Measurements from ENCODE around the gene LAGE3. TPM values are rescaled to one million over a fixed set of nuclear protein-coding genes. Genes with fewer than 3 reads are reported as not detected.
"Not testable (repeated sequence)": the region's sequence is repeated elsewhere in the genome, so short reads cannot be mapped to it uniquely, and the experiment has no call there.

The LAGE3 gene
- total RNA-seq, 1 donor from 2014 or later, result 52.5 TPM

- intact Hi-C loops (cut with micrococcal nuclease), result no loop called here
Observed at GRCh38 chrX:154502989-154503388, 23.9 kb upstream of the LAGE3 start.

GRCh38 chrX:154502098-154502497 lies 23.0 kb upstream of the LAGE3 start:
- intact Hi-C loops (cut with micrococcal nuclease), result no loop called here

GRCh38 chrX:154501423-154501822 lies 22.3 kb upstream of the LAGE3 start:
- intact Hi-C loops (cut with micrococcal nuclease), result not testable (repeated sequence)

GRCh38 chrX:154496591-154497137 lies 17.6 kb upstream of the LAGE3 start:
- intact Hi-C loops (cut with micrococcal nuclease), result not testable (repeated sequence)

- intact Hi-C loops (cut with micrococcal nuclease), result no loop called here
Observed at GRCh38 chrX:154495472-154495922, 16.4 kb upstream of the LAGE3 start.

- intact Hi-C loops (cut with micrococcal nuclease), result loop anchor here (5.0 kb wide), 1 partner anchor 97 kb away; the partner anchor contains the start of gene RPL10
Observed at GRCh38 chrX:154494715-154495114, 15.6 kb upstream of the LAGE3 start.

- intact Hi-C loops (cut with micrococcal nuclease), result loop anchor here (1.0 to 5.0 kb wide), 6 partner anchors 11 to 93 kb away; partner anchors contain the start of genes ATP6AP1, FAM3A, IKBKG and LAGE3
Observed at GRCh38 chrX:154490414-154491083, 11.5 kb upstream of the LAGE3 start, which contains the start of gene SLC10A3. TSS of gene SLC10A3 (minus strand) at chrX:154490629. CDS start at chrX:154488940, 1,689 bp downstream.

GRCh38 chrX:154490021-154490413 lies 10.9 kb upstream of the LAGE3 start:
- intact Hi-C loops (cut with micrococcal nuclease), result loop anchor here (1.0 to 5.0 kb wide), 6 partner anchors 11 to 93 kb away; partner anchors contain the start of genes ATP6AP1, FAM3A, IKBKG and LAGE3

- intact Hi-C loops (cut with micrococcal nuclease), result no loop called here
Observed at GRCh38 chrX:154489182-154489581, 10.1 kb upstream of the LAGE3 start.

- intact Hi-C loops (cut with micrococcal nuclease), result no loop called here
Observed at GRCh38 chrX:154488336-154489075, 9.4 kb upstream of the LAGE3 start.

- intact Hi-C loops (cut with micrococcal nuclease), result no loop called here
Observed at GRCh38 chrX:154487518-154488290, 8.6 kb upstream of the LAGE3 start.

GRCh38 chrX:154486396-154487207 lies 7.5 kb upstream of the LAGE3 start, which contains the start of gene UBL4A:
TSS of gene UBL4A (minus strand) at chrX:154486615. CDS start at chrX:154486584, 31 bp downstream.
- intact Hi-C loops (cut with micrococcal nuclease), result no loop called here

- intact Hi-C loops (cut with micrococcal nuclease), result no loop called here
Observed at GRCh38 chrX:154486052-154486395, 6.9 kb upstream of the LAGE3 start.

GRCh38 chrX:154485150-154486051 lies 6.3 kb upstream of the LAGE3 start:
- intact Hi-C loops (cut with micrococcal nuclease), result no loop called here

GRCh38 chrX:154484255-154485149 lies 5.4 kb upstream of the LAGE3 start:
- intact Hi-C loops (cut with micrococcal nuclease), result no loop called here

- intact Hi-C loops (cut with micrococcal nuclease), result no loop called here
Observed at GRCh38 chrX:154483325-154483724, 4.2 kb upstream of the LAGE3 start.

GRCh38 chrX:154482786-154483185 lies 3.7 kb upstream of the LAGE3 start:
- intact Hi-C loops (cut with micrococcal nuclease), result no loop called here

GRCh38 chrX:154481911-154482601 lies 3.0 kb upstream of the LAGE3 start:
- intact Hi-C loops (cut with micrococcal nuclease), result no loop called here

Data from T-helper 2 cell treated with Interferon-gamma antibody and Interleukin-4, amounts not matched to agents 100 ng/mL and 5 ng/mL, for 36 hours (primary cell).